Activated CD8-positive, alpha-beta memory T cell treated with anti-CD3 and anti-CD28 coated beads for 36 hours (primary cell): Measurements from ENCODE around the gene LARGE2. TPM values are rescaled to one million over a fixed set of nuclear protein-coding genes. Genes with fewer than 3 reads are reported as not detected.

Experiments
- CTCF ChIA-PET: fragments of 350-600 bp; sonication (Branson Sonifier 250); formaldehyde crosslinking; loops from one replicate; lab custom pipeline; 2021; ENCODE audit warnings: antibody characterized with exemption; lab: Charles Lee
- POLR2A ChIA-PET: fragments of 350-600 bp; sonication (Branson Sonifier 250); formaldehyde crosslinking; loops from one replicate; lab custom pipeline; 2021; ENCODE audit warnings: antibody characterized with exemption; lab: Charles Lee
- total RNA-seq, 2 experiments: library from RNA; stranded (reverse); gene quantifications; one replicate each; pipeline ENCODE4 v1.2.3, GENCODE V29; 2021

Gene LARGE2
- total RNA-seq, 2 experiments from 2014 or later = 2.4 to 2.9 TPM

DNA sequence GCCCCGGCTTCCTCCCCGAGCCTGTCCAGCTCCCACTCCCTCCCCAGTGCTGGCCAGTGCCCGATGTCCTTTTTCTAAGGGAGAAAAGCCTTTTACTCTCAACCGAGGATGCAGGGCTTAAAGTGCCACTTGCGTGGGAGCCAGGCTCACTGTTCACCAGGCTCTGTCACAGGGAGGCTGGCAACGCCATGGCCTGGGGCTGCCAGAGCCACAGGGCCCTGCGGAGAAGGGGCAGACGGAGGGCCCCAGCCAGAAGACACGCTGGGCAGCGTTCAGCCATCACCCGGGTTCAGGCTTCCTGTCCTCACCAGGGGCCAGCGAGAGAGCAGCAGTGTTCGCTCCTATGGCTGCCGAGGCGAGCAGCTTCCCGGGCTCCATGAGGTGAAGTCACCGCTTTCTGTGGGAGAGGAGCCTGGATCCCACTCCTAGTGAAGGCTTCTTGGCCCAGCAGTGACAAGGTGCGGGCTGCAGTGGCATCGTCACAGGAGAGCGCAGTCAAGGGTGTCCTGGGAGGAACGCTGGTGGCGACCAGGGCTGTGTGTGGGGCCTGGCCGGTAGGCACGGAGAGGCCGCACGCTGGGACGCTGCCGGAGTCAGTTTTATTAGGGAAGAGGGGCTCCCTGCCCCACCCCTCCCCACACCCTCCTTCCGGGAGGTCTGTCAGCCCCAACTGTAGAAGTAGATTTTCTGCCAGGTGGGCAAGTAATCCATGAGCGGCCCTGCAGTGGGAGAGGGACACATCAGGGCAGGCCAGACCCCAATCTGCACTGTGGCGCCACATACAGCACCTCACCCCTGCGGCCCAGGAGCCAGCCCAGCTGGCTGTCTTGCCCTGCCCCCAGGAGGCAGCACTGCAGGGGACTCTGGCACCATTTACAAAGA is 12.6 kb upstream of the LARGE2 start:
- CTCF ChIA-PET = no interaction called here
- POLR2A ChIA-PET = no interaction called here

- CTCF ChIA-PET = no interaction called here
Observed at GRCh38 chr11:45910623-45911022, 11.8 kb upstream of the LARGE2 start.

GRCh38 chr11:45913514-45913913 is 8.9 kb upstream of the LARGE2 start:
- ChIA-PET CTCF (no interaction called here), POLR2A (no interaction called here)

More at GRCh38 chr11:45910623-45911022, 11.8 kb upstream of the LARGE2 start:
- POLR2A ChIA-PET = no interaction called here

GRCh38 chr11:45913942-45914635 is 8.4 kb upstream of the LARGE2 start:
- ChIA-PET POLR2A (no interaction called here), CTCF (no interaction called here)

DNA sequence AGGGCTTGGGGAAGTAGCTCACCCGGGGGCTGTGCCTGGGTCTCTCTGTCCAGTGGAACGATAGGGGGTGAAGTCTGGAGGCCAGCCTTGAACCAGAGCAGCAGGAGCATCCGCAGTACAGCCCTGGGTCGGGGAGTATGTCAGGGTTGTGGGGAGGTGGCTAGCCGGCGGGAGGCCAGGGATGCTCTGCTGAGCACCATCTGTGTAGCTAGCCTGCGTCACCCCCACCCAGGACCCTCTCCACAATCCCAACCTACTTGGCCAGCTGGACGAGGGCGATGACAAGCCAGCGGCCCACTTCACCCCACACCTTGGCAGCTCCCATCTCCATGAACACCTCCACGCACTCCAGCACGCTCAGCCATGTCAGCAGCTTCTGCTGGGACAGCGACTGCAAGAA is 7.0 kb upstream of the LARGE2 start:
- POLR2A ChIA-PET = no interaction called here
- CTCF ChIA-PET = no interaction called here

GRCh38 chr11:45917286-45917622 is 5.2 kb upstream of the LARGE2 start:
- POLR2A ChIA-PET = interaction anchor here (1.0 kb wide), 1 partner anchor 112 kb away, joined by 5 read pairs; the partner anchor contains the start of gene SLC35C1
- CTCF ChIA-PET = interaction anchor here (1.7 kb wide), 1 partner anchor 19 kb away, joined by 4 read pairs; no protein-coding TSS in a partner anchor

GRCh38 chr11:45917623-45918330 is 4.7 kb upstream of the LARGE2 start, which contains the start of gene PEX16:
Gene PEX16 (minus strand): TSS chr11:45917877. CDS start chr11:45917811, 66 bp downstream.
- ChIA-PET CTCF (interaction anchor here (0.7 to 1.7 kb wide), 4 partner anchors 13 to 71 kb away, joined by 3 to 4 read pairs (median 4); partner anchors contain the start of gene CRY2), POLR2A (interaction anchor here (0.6 to 1.0 kb wide), 5 partner anchors 13 to 204 kb away, joined by 3 to 7 read pairs (median 3); partner anchors contain the start of gene SLC35C1)

DNA sequence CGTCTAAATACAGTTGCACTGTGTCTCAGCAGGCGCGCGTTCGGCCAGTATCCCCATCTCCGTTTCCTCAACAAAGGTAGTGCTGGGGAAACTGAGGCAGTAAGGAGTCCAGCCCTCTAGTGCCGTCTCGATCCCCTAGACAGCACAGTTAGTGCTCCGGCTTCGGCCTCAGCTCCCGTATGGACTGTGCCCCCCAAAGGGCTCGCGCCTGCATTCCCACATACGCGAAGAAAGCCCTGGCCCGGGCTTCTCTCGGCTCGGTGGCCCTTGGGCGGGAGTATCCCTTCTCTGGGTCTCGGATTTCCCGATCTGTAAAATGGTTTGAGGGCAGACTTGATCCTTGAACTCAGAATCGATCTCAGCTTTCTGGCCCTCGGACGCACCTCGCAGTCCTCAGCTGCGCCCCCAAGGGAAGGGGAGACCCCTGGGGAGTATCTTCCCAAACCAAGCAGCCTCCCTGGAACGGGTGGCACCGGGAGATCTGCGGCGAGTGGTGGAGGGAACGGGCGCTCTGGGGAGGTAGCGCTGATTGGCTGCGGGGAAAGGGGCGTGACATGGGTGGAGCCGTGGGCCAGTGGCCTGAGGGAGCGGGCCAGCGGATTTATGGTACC is 4.0 kb upstream of the LARGE2 start:
- ChIA-PET CTCF (interaction anchor here (0.7 to 1.7 kb wide), 4 partner anchors 12 to 72 kb away, joined by 3 to 4 read pairs (median 4); partner anchors contain the start of gene CRY2), POLR2A (interaction anchor here (0.6 to 1.0 kb wide), 5 partner anchors 13 to 203 kb away, joined by 3 to 7 read pairs (median 3); partner anchors contain the start of gene SLC35C1)

GRCh38 chr11:45918962-45919675 is 3.3 kb upstream of the LARGE2 start:
- POLR2A ChIA-PET = no interaction called here
- CTCF ChIA-PET = interaction anchor here (1.0 to 1.3 kb wide), 2 partner anchors 12 to 72 kb away, joined by 3 read pairs; partner anchors contain the start of gene CRY2

DNA sequence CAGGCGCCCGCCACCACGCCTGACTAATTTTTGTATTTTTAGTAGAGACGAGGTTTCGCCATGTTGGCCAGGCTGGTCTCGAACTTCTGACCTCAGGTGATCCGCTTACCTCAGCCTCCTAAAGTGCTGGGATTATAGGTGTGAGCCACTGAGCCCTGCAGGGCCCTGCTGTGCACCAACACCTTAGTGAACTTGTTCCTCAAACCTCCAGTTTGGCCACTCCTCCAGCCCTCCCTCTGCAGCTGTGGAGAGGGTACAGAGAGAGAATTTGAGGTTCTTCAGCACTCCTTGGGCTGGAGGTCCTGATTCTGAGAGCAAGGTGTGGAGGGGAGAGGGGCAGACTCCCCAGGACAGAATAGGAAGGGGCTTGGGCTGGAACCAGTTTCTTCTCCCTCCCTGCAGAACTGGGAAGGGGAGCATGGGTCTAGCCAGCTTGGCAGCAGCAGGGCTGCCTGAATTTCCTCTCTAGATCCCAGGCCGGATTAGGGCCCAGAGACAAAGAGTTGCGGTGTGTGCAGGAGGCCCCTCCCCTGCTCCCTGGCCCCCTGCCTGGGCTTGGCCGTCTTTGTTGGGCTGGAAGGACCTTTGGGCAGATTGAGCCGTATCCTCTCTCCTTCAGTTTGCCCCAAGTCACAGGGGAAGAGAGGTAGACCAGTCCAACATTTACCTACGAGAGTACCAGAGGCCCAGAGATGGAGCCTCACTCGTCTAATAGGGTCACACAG is 2.5 kb upstream of the LARGE2 start:
- POLR2A ChIA-PET = no interaction called here
- CTCF ChIA-PET = no interaction called here

DNA sequence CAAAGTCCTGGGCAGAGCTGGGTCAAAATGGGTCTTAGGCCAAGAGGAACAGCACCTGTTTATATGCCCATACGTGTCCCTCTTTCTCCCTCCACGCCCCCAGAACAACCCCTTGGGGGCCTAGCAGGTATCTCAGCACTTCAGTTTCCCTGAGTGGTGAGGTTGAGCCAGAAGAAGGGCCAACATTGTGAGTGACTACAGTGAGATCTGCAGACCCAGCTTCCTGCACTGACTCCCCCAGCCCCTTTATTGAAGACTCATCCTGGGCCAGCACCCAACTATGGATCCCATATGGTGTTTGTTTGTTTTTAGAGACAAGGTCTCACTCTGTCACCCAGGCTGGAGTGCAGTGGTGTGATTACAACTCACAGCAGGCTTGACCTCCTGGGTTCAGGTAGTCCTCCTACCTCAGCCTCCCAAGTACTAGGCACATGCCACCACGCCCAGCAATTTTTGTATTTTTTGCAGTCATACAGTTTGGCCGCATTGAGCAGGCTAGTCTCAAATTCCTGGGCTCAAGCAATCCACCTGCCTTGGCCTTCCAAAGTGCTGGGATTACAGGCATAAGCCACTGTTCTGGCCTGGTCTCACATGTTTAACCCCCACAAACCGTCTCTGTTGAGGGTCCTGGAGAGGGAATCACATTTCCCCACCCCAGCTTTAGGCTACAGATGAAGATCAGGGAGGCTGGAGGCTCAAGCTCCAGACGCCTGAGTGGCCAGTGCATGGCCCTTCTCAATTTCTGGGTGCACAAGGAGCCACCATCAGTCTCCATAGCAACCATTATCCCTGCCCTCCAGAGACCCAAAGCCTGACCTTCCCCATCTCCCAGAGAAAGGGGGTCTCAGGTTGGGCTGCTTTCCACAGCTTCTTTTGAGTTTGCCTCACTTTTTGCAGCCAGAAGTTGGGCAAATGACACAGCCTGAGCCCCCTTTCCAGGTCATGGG is 1.7 kb upstream of the LARGE2 start:
- CTCF ChIA-PET = no interaction called here
- POLR2A ChIA-PET = no interaction called here

- CTCF ChIA-PET = no interaction called here
- POLR2A ChIA-PET = interaction anchor here (0.6 kb wide), 1 partner anchor 1855 kb away, joined by 3 read pairs; no protein-coding TSS in a partner anchor
Observed at GRCh38 chr11:45921561-45922424, 663 bp upstream of the LARGE2 start.

DNA sequence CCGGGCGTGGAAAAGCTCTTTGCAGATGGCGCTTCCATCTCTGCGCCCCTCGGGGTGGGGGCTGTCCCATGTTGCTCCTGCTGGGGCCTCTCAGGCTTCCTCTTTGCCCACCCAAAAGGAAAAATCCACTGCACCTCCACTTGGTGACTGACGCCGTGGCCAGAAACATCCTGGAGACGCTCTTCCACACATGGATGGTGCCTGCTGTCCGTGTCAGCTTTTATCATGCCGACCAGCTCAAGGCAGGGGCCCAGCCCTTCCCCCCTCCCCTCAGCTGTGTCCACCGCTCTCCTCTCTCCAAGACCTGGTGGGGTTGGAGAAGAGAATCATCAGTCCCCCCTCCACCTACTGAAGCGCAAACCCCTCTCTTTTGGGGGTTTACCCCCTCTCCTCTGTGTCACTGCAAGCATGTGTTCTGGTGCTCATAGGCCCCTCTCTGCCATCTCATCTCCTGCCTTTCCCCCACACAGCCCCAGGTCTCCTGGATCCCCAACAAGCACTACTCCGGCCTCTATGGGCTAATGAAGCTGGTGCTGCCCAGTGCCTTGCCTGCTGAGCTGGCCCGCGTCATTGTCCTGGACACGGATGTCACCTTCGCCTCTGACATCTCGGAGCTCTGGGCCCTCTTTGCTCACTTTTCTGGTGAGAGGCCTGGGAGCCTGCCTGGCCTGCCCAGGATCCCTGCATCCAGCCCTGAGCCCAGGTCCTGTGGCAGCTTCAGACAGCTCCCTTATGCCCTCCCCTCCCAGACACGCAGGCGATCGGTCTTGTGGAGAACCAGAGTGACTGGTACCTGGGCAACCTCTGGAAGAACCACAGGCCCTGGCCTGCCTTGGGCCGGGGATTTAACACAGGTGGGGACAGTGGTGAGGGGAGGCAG is 1.8 kb downstream of the LARGE2 start:
- CTCF ChIA-PET = interaction anchor here (0.7 kb wide), 1 partner anchor 81 kb away, joined by 3 read pairs; no protein-coding TSS in a partner anchor

GRCh38 chr11:45924927-45925326 is 2.5 kb downstream of the LARGE2 start:
- POLR2A ChIA-PET = no interaction called here
- CTCF ChIA-PET = no interaction called here

More for the DNA sequence above, 1.8 kb downstream of the LARGE2 start:
- POLR2A ChIA-PET = no interaction called here
